Stimulated activated CD4-positive, alpha-beta T cell treated with anti-CD3 and anti-CD28 coated beads, Interleukin-15, amount 100 ng/mL, for 1 hour (primary cell): ENCODE data around the gene SCFD2.

Source experiments
- DNase-seq, 2 donors: peaks; one replicate each; pipeline ENCODE4 v3.0.0-alpha.2; 2020; ENCODE audit warnings: low read depth in 1 of 2, low spot score in 1 of 2

SCFD2 gene

DNA sequence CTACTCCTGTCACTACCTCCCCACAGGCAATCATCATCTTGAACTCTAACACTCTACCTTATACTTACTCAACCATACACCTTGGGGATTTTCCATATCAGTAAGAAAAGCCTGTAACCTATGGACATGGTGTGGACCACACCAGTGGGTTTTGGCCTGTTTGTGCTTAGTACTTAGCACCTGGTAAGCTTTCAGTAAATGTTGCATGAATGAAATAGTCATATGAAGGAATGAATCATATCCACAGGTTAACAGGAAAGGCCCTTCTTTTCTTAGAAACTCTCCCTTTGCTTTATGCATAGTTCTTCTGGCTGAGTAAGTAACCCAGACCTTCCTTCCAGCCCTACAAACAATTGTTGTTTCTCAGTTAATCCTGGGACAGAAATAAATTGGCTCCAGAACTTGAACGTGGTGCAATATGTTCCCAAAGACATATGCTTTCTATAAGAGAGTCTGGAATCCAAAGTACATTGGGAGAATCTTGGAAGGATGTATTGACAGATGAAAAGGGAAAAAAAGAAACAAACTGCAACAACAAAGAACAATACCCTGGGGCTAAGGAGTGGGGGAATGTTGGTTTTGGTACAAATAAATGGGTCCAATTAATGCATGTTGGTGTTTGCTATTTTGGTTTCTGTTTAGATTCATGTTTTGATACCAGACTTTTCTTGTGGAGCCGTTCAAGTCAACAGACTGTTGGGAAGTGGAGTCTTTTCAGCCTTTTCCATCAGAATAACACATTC is 475.9 kb downstream of the SCFD2 start:
- no peak for DNase-seq

DNA sequence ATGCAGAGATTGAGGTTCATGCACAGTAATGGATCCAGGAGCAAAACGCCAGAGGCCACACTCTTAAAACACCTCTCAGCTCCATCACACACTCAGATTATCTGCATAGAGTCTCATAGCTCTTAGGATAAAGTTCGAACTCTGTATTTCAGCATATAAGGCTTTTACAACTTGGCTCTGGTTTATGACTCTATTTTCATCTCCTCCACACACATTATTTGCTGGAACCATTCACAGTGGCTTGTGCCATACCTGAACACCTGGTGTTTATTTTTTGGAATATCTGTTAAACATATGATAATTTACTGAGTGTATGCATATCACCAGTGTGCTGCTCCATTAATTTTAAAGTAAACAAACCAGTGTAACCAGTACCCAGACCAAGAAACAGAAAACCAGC is 476.5 kb downstream of the SCFD2 start:
- DNase-seq: no peak

DNA sequence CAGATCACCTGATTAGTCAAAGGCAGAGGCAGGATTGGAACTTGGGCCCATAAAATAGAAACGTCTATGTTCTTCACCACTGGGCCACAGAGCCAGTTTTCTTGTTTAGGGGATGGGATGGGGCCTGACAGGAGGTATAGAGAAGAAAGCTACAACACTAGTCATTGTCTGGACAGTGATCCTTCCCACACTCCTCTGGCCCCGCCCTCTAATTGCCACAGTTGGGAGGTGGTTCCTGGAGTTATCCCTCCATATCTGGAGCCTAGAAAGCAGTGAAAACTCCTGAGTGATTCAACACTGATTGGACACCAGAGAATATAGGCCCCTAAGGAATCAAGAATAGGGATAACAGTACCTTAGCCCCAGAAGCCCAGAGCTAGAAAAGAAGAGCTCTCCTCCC is 480.9 kb downstream of the SCFD2 start:
- DNase-seq: no peak

DNA sequence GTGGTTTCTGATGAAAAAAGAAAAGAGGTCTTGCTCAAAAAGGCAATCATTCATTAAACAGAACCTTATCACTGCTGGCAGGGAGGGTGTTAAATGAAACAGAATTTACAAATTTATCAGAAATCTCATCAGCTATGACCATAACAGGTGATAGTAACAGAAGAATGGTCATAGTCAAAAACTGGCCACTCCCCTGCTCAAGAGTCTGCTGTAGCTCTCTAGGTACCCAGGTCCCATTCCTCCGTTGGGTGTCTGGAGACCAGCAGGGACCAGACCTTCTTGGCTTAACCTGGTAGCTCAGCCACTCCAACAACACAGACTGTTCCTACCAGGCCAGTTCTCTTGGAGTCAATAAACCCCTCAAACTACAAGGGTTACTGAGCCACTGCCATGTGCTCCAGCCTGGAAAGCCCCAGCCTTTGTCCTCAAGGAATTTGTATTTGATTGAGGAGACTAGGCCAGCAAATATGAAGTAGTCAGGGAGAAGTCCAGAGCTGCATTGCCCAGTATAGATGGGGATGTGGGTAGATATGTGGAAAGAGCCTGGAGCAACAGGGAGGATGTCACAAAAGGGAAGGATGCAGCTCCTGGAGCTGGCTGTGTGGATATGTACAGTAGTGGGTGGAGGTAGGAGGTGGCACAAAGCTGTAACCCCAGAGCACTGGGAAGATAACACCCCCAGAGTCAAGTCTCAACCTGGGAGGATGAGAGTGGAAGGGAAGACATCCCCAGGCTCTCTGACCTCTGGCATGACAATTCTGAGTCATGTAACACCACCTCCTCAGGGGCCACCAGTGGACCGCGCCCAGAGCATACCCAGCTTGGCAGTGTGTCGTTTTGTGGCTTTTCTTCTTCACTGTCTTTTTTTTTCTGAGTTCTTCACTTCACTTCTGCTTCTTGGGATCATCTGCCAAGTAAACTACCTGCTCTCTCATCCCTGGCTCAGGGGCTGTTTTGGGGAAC is 481.9 kb downstream of the SCFD2 start:
- no peak for DNase-seq

DNA sequence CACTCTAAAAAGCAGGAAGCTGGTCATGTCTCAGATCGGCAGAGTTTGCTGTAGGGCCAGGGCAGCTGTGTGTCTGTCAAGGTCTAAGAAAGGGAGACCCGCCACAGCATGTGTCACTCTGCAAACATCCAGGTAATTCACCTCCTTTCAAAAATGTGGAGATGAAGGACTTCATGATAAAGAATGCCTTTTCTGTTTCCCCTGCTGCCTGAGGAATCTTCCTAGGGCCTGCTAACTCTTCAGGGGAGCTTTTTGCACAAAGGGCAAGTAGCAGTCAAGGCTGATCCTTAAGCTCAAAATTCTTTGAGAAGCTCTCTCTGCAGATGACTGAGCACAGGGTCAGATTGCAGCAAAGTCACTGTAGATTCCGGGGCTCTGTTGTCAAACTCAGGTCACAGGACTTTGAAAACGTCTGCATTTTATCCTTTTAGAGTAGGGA is 482.7 kb downstream of the SCFD2 start:
- no peak for DNase-seq

DNA sequence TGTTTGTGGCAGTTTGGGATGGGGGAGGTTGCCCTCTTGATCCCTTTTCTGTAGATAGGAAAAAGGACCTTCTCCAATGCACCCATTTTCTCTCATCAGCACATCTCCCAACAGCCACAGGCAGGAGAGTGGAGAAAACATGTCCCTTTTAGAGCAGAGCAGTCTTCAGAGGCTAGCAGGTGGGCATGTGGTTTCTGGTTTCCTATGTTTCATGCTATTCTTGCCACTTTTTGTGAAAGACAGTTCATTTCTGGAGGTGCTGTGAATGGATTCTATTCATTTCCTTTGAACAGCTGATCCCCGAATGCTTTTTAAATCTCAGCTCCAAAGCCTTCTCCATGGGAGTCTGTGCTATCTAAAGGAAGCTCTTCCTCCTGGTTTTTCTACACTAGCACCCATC is 484.9 kb downstream of the SCFD2 start:
- no peak for DNase-seq

DNA sequence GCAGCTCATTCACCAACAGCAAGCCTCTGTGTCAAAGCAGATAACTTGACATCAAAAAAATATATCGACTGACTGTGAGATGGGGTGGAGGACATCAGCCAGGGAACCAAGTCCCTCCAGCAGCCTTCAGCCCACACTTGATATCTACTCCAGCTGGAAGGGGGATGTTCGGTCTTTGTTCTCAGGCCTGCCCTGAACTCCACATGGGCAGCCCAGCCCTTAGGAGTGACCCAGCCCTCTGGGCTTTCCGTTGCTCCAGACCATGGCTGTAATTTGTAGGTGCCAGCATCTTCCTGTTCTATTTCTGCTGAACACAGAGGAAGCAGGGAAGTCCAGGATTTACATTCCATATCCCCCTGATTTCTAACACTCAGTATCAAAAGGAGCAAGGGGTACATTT is 486.4 kb downstream of the SCFD2 start:
- DNase-seq: no peak

DNA sequence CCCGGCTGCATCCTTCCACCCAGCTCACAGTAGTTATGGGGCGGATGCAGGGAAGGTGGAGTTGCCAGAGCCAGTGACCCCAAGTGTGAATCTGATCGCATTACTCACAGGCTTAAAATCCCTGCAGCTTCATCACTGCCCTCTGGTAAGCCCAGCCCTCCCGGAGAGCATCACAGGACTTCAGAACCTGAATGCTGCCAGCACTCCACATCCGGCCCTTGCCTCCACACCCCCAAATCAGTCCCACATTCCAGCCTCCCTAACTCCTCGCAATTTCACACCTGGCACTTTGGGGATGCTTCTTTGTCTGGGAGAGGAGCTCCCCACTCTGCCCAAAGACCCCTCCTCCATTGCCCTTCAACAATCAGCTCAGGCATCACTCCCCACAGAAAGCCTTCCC is 488.2 kb downstream of the SCFD2 start:
- DNase-seq: no peak

DNA sequence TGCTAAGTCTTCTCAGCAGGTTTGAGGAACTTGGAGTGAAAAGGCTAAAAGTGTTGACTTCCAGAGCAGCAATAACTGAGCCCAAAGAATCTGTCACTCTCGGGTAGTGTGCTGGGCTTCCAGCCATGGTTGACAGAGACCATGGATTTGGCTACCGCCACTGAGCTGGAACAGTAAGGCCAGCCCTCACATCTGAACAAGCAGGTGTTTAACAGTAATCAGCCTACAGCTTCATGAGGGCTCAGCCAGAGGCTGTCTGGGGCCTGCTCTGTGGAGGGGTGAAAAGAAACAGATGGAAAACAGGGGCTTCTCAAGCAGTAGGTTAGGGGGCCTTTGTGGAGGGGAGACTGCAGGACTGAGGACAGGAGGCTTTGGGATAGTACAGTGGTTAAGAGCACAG is 488.8 kb downstream of the SCFD2 start:
- no peak for DNase-seq

DNA sequence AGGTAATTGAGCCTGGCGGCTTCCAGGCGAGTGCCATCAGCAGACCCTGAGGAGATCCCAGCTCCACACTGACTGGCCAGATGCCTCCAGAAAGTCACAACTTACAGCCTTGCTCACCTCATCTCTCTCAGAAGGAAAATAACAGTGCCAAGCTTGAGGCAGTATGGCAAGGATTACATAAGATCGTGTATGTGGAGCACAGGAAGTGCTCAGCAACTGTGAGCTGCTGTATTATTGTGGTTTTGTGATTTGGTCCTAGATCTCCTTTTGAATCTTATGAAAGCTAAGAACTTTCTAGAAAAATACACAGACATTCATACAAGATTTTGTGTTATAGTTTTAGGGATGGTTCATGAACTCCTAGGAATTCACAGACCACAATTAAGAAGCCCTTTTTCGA is 489.8 kb downstream of the SCFD2 start:
- DNase-seq: no peak

DNA sequence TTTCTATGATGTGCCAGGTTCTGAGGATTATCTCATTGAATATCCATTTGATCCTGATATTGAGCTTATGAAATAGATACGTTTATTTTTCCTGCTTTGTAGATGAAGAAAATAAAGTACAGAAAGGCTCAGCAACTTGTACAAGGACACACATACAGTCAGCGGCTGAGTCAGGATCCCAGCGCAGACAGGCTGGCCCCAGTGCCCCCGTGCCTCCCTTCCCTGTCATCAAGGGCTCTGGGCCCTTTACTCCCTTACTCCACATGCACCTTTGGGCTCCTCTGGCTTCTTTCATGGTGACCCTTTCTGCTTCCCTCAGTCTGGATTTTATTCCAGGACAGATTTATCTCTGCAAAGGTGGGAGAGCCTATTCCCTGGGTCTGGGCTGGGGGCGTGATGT is 490.9 kb downstream of the SCFD2 start:
- no peak for DNase-seq

DNA sequence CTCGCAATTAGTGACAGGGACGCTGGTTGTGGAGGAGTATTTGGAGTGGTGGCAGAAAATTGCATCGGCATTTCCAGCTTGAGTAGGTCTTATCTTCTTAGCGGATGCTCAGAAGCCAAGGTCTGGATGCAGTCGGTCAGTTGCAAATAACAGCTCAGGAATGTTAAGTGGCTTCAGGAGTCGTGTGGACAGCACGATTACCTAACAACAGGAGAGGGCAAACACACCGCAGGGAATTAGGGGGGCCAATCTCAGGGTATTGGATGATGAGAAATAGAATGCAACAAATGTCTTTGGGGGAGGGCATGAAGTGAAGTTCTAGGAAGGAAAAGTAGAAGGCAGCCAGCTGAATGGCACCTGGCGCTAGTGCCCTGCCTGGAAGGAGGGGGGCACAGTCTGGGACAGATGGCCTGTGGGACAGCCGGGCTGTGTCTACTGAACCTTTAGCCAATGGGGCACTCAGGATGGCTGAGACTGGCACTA is 492.0 kb downstream of the SCFD2 start:
- DNase-seq: no peak

DNA sequence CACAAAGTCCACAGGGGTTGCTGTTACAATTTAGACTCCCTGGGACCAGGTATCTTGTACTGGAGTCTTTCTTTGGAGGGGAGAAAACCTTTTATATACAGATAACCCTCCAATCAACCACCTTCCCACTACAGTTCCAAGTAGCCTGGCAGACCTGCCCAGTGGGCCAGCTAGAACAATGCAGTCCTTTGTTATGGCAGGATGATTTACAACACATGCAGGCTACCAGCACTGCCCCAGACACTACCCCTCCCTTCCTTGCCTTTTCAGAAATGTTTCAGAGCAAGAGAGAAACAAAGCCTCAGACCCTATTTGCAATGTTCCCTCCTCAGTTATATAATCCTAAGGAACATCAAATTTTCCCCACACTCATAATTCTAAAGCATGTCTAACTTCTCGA is 492.7 kb downstream of the SCFD2 start:
- no peak for DNase-seq

DNA sequence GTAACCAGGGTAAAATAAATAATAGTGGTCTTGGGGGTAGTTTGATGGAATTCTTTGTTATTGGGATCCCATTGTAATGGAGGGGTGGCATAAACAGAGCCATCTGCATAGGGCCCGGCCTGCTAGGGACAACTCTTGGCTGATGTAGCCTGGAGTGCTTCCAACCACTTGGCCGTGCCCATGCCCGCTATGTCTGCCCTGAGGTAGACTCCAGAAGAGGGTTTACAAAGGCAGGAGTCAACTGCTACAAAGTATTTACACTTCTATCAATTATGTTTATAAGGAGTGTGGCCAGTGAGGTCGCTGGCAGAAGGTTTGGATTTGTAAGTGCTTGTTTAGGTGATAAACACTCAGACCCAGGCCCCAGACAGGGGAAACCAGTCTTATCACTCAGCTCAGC is 495.6 kb downstream of the SCFD2 start:
- no peak for DNase-seq

DNA sequence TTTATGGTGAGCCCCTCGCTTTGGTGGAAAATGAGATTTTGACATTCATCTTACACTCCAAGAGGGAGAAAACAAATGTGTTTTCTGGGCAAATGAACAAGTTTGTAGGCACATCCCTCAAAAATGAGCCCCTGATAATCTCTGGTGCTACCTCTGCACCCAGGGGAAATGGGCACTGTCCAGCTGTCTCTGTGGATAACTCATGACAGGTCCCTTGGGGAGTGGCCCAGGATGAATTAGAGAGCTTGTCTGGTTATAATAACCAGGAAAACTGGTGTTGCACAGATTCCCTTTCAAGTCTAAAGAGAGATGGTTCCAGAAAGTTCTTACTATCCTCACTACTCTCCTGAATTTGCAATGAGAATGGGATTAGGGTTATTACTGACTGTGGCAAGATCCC is 496.2 kb downstream of the SCFD2 start:
- no peak for DNase-seq

DNA sequence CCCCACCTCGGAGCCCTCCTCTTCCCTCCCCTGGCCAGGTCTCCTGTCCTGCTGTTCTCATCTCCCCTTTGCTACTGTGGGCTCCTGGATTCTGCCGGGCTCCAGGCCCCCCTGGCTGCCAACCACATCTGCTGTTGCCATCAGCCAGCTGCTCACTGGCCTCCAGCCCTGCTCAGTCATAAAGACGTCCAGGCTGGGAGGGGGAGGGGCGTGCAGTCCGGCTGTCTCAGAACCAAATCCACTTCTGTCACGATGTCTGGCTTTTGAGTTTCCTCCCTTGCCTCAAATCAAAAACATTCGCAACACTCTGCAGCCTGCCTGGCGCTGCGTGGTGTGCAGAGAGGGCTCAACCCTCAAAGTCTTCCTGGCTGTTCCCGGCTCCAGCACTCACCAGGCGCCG is 496.7 kb downstream of the SCFD2 start:
- no peak for DNase-seq

DNA sequence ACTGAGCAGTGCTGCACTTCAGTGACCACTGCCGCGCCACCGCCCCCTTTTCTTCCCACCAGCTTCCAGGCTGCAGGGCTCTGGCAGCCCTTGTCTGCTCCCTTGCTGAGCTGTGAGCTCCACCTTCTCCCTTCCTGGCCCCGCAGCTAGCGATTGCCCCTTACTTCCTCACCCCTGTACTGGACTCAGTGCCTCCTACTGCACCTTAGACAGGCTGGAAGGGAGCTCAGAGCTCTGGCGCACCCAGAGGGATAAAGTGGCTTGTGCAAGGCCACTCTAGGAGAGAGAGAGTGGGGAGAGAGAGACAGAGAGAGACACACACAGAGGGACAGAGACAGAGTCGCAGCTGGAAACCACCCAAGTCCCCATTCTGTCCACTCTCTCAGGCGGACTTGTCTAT is 497.7 kb downstream of the SCFD2 start:
- no peak for DNase-seq

DNA sequence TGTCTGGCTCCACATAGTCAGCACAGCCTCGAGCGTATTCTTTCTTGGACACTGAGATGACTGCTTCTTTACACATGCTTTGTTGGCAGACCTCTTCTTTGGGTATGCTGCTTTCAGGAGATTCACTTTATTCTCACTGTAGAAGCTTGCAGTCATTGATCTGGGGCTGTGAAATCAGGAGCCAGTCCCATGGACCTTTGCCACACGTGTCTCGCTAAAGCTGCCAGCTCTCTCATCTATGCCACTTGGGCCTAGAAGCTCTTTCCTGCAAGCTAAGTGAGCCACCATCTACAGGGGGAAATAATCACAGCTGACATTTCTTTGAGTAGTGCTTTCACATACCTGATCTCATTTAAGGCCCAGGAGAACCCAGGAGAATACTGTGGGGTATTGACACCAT is 498.7 kb downstream of the SCFD2 start:
- DNase-seq: no peak

DNA sequence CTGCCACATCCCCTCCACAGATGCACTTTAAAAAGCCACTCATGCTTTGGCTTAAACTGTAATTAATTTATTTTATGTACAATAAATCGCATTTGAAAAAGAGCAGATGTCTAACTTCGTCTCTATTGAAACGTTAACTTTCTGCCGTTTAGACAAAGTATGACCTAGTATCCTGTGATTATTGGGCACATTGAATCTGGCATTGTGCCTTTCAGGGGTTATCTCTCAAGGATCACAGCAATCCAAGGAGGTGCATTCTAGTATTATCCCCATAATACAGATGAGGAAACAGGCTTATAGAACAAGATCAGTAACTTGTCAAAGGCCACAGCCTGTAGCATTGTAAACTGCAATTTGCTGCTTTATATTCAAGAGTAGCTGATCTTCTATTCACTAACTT is 499.1 kb downstream of the SCFD2 start:
- DNase-seq: no peak

DNA sequence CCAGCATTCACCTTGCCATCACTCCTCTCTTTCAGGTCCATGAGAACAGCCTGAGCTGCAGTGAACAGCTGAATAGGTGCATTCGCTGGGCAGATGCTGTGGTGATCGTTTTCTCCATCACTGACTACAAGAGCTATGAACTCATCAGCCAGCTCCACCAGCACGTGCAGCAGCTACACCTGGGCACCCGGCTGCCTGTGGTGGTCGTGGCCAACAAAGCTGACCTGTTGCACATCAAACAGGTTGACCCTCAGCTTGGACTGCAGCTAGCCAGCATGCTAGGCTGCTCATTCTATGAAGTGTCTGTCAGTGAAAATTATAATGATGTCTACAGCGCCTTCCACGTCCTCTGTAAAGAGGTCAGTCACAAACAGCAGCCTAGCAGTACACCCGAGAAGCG is 500.6 kb downstream of the SCFD2 start:
- no peak for DNase-seq

DNA sequence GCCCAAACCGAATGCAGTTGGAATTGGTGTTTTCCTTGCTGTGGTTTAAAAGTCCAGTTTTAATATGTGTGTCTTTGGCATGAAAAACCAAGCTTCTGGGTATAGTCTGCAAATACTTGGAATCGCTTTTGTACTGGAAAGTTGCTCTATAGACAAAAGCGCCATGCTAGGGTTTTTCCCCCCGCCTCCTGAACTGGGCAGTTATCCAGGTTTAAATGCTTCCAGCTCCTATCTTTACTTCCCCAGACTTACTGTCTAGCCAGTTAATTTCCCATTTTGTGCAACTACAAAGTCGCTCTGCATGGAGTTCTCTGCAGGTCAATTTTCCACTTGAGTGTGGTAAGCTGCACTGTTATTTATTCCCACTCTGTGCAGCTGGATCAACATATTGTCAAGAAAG is 501.1 kb downstream of the SCFD2 start:
- DNase-seq: no peak

DNA sequence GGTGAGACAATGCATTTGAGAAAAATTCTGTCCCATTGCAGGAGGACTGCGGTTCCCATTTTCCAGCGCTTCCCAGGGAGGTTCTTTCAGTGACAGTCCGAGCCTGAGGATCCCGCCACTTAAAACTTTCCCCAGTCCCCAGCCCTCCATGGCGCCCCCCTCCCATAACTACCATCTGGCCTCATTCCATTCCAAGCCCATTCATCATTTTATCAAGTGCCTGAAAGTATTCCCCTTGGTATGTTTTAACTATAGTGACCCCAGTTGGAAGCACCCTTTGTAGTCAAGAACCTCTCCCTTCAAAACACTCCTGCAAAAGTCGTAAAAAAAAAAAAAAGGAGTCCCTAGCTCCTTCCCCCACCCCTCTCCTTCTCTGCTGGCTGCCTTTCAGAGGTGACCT is 502.5 kb downstream of the SCFD2 start:
- DNase-seq: no peak
